GM18508 (cell line): ENCODE data around the gene DNAJA4.

Experiments
- ATAC-seq: cut with Tn5 transposase; IDR thresholded peaks from one replicate; pipeline ENCODE4 v1.9.1; 2021; ENCODE audit warnings: moderate number of reproducible peaks; ENCODE audit not compliant: insufficient read depth, unreplicated experiment

DNAJA4 gene

DNA sequence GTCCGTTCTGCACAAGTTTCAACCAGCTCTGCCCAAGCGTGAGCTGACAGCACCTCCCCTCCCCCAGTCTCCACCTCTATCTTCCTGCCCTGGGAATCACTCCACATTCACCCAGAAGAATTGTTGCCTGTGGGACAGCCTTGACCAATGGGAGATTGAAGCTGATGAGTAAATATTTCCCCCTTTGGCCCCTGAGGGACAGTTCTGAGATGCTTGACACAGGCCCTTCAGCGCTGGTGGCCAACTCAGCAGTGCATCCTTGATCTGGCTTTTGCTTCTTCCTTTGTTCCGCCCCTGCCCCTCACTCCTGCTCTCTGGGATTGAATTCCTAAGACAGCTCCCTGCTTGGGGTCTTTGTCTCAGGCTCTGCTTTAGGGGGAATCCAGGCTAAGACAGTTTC, 48.2 kb downstream of the DNAJA4 start:
- ATAC-seq: no peak

DNA sequence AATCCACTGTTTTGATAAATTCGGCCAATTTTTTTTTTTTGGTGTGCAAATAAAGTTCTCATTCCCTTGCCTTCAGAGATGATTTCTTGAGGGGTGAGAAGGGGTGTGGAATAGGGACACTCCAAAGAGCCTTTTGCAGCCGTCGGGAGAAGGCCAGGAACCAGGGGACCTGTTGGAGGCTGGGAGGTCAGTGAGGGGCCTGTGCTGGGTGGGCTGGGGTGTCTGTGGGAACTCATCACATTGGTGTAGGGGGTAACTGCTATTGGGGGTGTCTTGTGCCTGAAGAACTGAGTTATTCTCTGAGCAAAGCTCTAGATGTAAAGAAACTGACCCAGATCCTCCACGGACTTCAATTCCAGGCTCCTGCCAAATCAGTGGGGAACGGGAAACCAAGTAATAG, 48.6 kb downstream of the DNAJA4 start:
- ATAC-seq: no peak

DNA sequence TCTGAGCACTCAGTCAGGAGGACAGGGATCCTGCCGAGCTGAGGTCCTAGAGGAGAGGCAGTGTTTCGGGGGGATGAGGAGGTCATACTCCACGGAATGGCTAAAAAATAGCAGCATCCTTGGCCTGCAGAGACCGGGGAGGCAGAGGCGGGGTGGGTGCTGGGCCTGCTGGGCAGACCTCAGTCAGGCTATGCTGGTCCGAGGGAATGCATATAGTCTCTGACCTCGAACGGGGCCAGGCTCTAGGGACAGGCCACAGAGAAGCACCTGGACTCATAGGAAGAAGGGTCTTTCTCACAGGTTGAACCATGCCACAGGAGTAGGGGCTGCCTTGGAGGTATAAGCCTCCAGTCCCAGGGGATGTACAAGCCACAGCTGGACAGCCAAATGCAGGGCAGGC, 49.0 kb downstream of the DNAJA4 start:
- ATAC-seq: no peak

DNA sequence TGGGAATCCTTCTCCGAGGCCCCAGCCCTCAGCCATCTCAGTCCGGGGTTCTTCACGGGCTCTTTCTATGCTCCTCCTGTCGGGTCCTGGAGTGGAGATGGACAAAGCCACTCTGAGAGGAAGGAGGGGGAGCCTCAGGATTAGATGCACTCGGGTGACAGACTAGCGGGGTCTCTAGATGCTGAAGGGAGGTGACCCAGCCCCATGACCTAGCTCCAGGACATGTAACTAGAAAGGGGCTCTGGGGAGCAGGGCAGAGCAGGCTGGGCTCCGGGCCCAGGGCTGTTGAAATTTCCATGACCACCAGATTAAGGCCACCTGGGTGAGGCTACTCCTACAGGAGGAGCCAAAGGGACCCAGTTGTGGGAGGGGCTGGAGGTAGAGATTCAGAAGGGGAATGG, 49.8 kb downstream of the DNAJA4 start:
- ATAC-seq: no peak

DNA sequence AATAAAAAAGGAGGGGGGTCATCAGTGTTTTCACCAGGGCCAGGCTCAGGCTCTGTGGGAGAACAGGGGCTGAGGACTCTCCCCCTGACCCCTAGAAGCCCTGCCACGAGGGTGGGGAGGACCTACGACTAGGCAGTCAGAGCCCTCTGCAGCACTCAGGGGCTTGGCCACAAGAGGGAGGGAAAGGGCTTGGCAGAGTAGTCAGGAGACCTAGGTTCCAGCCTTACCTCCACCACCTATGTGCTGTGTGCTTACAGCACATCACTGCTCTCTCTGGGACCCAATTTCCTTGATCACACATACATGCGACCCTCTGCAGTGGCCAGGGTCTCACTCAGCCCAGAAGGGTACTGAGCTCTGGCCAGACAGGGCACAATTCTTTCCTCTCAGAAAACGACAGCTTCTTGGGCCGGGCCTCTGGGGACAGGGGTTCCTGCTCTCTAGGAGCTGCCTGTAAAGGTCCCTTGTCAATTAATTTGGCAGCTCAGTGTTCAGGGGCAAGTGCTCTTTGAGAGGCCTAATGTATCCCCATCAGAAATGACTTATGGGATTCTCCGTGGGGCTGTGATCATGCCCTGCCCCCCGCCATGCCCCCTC, 51.4 kb downstream of the DNAJA4 start:
- no peak for ATAC-seq

DNA sequence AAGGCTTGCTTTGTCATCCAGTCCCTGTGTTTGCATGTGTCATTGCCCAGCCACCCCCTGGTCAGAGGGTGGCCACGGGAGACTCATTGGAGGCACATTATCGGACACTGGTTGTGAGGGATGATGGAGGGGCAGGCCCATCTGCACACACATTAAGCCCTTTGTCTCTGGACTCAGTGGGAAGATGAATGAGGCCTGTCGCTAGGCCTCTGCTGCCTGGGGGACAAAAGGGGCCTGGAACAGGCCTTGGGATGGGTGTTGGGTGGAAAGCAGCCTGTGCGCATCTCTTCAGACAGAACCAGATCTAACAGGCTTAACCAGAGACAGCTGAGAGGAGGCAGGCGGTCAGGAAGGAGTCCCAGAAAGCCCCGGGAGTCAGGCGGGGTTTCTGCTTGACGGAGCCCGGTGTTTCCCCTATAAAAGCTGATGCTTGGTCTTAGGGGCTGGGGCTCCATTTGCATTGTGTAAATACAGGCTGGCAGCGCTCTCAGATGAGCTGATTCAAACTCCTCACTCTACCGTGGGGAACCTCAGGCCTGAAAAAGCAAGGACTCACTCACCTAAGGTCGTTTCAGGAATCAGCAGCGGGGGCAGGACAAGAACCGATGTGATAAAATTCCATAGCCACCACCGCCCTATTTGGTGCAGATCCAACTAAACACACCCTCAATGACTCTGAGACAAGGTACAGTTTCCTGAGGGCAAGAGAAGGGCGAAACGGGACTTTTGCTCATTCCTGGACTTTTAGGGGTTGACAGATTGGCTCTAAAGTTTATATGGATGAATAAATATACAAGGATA, 52.1 kb downstream of the DNAJA4 start:
- no peak for ATAC-seq

DNA sequence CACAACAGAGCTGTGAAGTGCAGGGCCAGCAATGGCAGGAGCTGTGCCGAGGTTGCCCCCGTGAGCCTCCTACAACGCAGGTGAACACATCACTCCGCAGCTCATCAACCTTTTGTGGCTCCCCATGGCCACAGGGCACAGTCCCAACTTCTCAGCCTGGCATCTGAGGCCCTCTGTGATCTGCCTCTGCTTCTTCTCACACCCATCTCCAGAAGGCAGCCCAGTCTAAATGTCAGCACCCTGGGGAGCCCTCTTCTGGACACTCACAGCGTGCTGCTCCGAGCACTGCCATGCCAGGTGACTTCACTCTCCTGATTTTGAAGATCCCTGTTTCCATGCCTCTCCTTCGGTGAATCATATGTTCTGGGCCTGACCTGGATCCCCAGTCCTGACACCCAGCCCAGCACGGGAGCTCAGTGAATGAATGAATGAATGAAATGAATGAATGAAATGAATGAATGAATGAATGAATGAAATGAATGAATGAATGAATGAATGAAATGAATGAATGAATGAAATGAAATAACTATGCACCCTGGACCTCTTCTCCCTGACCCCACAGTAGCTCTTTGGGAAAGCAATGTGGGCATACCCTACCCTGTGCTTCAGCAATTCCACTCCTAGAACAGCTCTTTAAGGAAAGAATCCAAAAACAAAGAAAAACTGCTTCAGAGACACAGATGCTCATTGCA, 52.9 kb downstream of the DNAJA4 start:
- ATAC-seq: no peak

DNA sequence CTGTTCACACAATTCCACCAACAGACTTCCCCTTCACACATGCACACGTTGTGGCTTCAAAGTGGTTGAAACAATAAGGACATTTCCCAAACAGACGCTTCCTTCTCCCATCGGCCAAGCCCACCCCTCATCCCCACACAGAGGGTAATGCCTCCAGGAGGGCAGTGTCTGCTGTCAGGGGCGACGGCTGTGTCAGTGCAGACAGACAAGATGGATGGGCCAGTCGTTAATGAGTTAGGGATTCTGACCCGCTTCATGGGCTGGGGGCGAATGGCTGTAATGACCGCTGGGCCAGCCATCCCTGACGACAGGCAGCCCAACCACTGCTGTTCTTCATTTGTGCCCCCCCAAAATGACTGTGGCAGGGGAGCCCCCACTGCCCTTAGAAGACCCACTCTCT, 55.2 kb downstream of the DNAJA4 start:
- no peak for ATAC-seq

DNA sequence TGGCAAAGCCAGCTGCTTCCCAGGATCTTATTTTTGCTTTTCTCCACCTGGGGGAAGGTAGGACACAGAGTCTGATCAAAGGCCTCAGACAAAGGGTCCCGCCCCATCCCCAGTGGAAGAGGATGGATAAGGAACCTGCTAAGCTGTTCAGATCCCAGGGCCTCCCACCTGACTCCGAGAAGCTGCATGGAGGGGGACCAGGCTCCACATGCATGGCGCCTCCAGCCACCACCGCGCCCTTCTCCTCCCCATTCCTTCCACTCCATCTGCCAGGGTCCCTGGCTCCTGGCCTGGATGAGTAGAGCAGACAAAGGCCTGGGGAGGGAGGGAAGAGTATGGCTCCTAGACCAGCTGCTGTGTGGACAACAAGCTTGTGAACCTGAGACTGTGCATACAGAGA, 55.8 kb downstream of the DNAJA4 start:
- no peak for ATAC-seq

DNA sequence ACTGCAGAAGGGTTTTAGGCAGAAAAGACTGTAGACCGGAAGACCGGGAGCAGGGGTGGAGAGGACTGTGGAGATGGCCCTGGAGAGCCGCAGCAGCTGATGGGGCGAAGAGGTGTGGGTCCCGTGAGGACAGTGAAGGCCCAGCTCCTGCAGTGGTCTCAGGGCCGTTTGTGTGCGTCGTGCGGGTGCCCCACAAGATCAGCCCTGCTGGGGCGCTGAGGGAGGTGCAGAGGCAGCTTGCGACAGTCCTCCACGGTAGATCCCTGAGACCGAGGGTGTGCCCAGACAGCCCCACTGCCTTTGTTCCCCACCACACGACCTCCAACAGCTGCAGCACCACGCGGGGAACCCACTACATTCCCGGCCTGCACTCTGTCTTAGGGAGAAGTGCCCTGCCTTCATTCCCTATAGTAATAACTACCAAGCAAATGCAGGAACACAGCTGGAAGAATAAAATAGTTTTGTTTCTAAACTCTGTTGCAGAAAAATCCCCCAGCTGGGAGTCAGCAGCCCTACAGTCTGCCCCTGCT, 56.7 kb downstream of the DNAJA4 start:
- no peak for ATAC-seq

DNA sequence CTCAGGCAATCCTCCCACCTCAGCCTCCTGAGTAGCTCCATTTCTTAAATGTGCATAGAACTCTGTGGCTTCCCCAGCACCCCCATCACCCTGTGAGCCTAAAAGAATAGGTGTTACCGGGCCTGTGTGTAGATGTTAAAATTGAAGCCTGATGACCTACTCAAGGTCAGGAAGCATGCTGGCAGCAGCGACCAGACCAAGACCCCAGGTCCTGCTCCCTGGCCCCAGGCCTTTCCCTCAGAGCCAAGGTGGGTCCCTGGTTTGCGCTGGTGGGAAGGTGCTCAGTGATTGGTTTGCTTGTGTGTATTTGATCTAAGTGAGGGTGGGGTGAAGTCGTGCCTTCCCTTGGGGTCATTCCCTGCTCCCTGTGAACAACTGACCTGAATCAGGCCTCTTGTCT, 57.4 kb downstream of the DNAJA4 start:
- no peak for ATAC-seq

DNA sequence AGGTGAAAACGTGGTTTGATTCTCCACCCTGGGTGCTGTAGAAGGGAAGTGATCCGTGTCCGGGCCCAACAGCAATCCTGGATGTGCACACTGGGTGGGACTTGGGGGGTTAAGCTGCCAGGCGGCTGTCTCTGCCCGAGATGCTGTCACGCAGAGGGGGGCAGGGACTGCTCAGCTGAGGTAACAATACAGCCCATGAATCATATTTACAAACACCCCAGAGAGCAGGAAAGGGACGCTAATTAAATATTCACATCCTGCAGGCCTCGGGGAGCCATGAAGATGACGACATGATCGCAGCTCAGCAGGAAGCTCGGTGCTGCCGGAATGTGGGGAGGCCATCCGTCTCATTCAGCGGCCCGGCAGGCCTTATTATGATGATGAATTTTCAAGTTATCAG, 57.9 kb downstream of the DNAJA4 start:
- no peak for ATAC-seq

DNA sequence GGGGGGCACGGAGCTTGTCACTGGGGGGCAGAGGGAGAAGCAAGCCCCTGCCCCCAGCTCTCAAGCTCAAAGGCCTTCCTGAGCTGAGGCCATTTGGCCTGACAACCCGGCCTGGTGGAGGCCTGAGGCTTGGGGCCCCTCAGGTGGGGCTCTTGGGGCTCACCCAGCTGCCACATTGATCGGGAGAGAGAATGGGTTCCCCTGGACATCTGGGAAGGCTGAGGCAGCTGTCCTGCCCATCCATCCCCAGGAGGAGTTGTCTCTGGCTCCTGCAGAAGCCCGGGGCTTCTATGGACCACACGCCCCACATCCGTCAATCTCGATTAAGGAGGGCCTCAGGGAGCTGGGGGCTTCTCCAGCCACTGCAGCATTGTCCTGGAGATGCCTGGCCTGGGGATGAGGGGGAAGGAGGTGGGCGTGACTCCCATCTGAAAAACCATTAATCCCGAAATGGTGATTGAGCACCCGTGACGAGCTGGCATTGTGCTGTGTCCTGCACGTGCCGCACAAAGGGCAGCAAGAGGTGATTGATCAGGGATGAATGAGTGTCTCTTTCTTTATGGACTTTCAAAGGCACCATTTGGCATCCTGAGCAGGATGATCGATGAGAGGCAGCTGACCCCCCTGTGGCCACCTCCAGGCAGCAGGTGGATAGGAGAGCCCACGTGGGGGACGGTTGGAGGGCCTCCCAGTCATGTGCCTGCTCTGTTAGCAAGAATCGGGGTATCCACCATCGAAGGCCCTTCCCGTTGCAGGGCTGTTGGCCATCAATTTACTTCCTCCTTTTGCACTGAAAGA, 58.6 kb downstream of the DNAJA4 start:
- ATAC-seq: no peak

DNA sequence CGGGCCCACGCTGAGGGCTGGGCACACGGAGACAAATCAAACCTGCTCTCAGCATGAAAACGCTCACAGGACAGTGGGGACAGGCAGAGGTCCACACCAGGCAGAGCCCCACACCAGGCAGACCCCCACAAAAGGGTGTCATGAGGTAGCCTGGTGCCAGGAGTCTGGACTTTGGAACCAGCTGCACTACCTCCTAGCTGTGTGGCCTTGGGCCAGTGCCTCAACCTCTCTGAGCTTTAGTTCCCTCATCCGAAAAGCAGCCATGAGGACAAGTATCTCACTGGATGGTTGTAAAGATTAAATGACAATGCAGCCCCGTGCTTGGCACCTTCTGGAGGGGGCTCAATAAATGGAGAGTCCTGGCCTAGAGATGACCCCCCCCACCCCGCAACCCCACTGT, 59.3 kb downstream of the DNAJA4 start:
- no peak for ATAC-seq

DNA sequence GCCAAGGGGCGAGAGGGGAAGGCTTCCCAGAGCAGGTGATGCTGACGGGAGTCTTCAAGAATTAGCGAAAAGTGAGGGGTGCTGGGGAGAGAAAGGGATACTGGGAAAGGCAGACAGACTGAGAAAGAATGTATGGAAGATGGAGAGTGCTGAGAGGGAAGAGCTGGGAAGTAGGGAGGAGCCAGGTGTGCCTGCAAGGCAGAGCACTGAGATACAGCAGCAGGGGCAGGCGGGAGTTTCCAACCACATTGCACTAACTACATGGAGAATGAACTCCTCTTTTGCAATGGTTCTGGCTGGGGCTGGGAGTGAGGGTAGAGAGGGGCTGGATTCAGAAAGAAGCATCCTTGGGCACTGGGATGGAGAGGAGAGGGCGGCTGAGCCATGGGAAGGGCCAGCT, 59.8 kb downstream of the DNAJA4 start:
- no peak for ATAC-seq

DNA sequence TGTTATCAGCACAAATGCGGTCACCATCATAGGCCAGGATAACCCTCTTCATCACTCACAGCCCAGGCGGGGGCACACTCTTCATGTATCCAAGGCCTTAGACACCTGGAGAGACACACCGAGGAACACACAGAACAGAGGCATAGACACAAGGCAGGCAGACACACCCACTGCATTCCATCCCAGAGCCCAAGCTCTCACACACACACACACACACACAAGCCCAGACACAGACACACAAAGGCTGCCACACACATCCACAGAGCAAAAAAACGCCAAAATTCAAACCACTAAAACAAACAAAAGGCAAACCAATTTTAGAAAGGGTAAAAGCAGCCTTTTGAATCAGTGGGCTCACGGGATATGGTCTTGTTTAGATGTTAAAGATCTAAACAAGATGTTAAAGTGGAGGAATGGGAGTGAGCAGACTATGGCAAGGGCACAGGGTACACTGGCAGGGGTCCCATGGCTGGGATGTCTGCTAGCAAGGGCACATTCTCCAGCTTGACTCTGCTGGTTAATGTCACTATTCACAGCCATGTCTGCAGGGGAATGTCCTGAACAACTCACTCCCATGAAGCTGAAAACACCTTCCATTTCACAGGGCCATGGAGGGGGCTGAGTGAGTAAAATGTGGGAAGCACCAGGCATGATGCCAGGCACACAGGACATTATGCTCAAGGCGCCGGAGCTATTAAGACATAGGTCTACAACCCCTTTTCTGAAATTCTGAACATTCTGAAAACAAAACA, 60.9 kb downstream of the DNAJA4 start:
- ATAC-seq: no peak

DNA sequence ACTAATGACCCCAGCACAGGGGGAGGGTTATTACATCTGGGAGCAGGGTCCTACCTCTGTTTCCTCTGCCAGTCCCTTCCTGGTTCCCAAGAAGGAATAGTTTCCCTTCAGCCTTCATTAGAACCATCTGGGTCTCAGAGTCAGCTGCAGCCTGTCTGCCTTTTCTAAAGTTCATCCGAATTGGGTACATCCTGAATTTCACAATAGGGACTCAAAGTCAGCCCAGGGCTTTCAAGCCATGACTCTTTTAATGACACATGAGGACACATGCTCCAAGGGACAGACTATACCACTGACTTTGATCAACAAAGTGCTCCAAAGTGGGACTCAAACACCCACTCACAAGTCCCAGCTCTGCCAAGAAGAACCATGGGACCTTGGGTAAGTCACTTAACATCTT, 63.1 kb downstream of the DNAJA4 start:
- ATAC-seq: no peak

DNA sequence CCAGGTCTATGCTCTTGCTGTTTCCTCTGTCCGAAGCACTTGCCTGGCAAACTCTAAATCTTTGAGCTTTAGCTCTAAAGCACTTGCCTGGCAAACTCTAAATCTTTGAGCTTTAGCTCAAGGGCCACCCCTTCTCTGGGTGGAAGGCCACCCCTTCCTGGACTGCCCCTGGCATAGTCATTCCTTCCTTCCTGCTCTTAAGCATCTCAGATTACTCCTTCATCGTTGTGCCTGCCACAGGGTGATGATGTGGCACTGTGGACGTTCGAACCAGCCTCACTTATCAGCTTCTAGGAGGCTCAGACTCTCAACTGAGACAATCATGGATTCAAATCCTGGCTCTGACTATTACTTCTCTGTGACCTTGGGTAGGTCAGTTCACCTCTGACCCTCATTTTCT, 65.3 kb downstream of the DNAJA4 start:
- no peak for ATAC-seq
